T-helper 1 cell (primary cell): ENCODE measurements around the gene NKD1.

ENCODE experiments used
- DNase-seq, 5 donors: peaks; one replicate each; pipeline ENCODE4 v3.0.0-alpha.2; 2012 to 2020

Gene NKD1

DNA sequence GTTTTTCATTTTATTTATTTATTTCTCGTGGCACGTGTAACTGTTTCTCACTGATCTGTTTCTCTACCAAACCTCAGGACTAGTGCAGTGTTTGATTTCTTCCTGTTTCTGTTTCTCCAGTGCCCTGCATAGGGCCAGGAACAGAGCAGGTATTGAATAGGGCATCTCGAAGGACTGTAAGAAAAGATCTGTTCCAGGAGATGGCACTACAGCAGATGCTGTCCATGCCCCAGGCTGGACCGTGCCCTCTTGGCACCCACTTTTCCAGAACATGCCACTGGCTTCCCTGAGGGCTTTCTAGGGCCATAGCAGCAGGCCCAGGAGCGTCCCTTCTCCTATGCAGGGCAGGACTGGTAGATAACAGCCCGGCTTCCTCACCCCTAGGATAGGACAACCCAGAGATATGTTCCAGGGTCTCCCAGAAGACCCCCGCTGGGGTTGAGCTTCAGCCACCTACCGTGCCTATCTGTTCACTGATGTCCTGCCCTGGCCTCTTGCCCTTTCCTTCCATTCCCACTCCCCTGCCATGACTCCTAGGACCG, 128.6 kb downstream of the NKD1 start:
- DNase-seq: no peak

DNA sequence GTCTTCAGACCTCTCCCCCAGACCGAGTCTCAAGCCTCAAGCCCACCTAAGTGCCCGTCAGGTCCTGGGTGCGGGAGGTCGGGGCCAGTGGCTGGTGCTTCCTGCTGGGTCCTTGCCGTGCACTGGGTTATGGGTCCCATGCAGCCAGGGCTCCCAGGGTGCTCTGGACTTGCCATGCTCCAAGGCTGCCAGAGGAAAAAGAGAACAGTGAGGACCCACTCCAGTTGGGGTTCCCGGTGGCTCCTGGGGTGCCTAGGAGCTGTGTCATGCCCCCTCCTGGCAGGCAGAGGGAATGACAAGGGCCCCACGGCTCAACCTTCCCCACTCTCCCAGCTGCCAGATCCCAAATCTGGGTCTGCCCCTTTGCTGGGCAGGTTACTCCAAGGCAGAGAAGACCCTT, 129.2 kb downstream of the NKD1 start:
- DNase-seq: no peak

GRCh38 chr16:50678531-50678930, 130.3 kb downstream of the NKD1 start:
- no peak for DNase-seq

DNA sequence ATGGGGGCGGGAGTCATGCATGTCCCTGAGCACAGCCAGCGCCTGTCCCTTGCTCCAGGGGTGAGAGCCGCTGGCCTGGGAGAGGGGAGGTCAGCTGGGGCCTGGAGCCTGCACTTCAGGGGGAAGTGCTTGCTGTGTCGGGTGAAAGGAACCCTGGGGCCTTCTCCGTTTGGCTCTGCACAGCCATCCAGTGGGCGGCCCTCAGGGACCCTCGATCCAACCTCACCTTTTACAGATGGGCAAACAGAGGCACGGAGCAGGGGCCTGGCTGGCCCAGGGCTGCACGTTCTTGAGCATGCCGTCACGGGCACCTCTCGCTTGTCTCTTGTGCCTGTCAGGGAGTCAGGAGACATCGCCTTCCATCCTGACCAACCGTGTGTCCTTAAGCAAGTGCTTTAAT, 131.1 kb downstream of the NKD1 start:
- no peak for DNase-seq

- no peak for DNase-seq
Observed at GRCh38 chr16:50679676-50680555, 131.7 kb downstream of the NKD1 start.

GRCh38 chr16:50680556-50680893, 132.3 kb downstream of the NKD1 start:
- DNase-seq: no peak

DNA sequence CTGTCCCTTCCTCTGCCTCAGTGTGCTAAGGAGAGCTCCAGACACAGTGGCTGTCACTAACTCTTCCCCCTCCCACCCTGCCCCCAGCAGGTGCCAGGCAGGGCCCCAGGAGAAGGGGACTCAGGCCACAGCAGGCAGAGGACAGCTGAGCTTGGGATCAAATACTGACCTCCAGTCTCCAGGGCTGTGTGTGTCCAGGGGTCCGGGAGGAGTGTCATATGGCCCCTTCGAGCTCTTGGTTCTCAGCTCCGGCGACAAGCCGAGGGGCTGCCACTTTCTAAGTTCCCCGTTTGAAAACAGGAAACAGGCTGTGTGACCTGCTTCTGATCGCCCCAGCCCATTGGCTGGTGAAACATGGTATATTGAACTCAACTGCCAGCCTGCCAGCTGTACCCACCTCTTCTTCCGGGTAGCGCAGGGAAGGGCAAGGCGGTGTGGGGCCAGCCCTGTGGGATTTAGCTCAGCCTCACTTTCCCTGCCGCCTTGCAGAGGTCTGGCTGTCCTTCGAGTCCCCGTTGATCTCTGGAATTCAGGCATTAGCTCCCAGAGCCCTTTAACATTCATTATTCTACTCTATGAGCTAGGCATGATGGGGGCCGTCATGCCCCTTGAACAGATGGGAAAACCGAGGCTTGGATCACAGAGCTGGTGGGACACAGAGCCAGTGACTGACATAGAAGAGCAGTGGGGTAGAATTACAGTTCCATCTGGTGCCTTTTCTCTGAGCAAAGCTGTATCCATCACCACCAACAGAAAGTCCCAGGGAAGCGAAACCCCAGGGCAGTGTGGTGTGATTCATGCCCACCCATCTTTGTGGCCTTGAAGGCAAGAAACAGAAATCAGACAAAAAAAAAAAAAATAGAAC, 133.1 kb downstream of the NKD1 start, which contains the start of gene SNX20:
SNX20 (minus strand) TSS at position 292 of the 865 bp plus-strand sequence. CDS start 3,786 bp downstream, outside the sequence.
- DNase-seq: peak; percentile 38 to 87 (median 56)

- DNase-seq: peak in 3 of 5 donors; percentile 37 to 83 (median 41)
Observed at GRCh38 chr16:50683689-50684374, 135.6 kb downstream of the NKD1 start.

DNA sequence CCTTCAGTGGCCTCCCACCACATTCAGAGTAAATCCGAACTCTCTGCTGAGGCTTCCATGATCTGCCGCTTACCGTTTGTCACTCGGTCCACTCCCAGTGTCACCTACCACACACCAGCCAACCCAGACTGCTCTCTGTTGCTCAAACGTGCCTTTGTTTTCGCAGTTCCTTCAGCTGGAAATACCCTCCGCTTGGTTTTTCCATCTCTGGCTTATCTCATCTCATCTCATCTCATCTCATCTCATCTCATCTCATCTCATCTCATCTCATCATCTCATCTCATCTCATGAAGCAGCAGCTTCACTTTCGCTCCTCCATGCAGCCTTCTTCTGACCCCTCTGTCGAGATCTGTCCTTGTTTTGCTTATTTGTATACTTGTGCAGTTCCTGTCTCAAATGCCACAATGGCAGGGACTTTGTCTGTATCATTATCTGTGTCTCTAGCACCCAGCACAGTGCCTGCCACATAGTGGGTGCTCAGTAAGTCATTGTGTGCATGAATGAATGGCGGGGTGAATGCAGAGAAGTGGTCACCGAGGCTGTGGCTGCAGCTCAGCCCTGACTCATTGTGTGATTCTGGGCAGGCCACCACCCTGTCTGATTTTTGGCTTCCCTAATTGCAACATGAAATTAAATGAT, 136.7 kb downstream of the NKD1 start:
- DNase-seq: peak in 1 of 5 donors; percentile 55

DNA sequence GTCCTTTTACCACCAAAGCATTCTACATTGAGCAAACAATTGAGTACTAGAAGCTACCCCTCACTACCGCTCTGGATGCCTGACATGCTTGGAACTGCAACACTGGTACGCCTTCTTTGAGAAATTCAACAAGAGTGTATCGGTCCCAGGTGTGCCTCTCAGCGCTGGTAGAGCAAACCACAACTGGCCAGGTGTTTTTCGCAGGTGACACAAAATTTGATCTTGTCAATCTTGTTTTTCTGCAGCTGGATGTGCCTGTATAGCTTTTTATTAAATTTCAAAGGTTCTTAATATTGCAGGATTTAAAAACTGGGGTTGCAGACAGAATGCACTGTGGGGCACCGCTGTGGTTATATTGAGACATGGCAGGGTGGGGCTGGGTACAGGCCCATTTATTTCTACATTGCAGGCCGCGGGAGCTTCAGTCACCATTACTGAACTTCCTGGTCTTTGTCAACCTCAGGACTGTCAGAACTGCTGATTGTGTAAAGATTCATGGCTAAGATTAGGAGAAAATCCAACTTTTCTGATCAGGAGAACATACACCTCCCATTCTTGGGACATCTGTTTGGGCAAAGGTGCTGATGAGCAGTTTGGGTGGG, 137.4 kb downstream of the NKD1 start:
- no peak for DNase-seq

- no peak for DNase-seq
Observed at GRCh38 chr16:50688083-50688482, 139.9 kb downstream of the NKD1 start.

- peak in 1 of 5 donors; percentile 30 for DNase-seq
Observed at GRCh38 chr16:50688867-50689266, 140.7 kb downstream of the NKD1 start.

DNA sequence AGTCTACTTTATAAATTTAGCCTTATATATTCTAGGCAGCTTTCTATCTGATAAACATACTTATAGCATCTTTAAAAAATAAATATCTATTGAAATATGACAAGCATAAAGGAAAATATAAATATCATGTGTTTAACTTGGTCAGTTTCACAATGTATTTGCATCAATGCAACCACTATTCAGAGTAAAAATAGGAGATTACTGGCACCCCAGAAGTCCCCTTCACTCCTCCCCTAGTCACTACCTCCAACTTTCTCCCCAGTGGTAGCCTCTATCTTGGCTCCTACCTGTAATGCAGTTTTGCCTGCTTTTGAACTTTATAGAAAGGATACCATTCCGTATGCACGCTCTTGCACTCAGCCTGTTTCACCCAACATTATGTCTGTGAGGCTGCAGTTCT, 142.0 kb downstream of the NKD1 start:
- DNase-seq: no peak

DNA sequence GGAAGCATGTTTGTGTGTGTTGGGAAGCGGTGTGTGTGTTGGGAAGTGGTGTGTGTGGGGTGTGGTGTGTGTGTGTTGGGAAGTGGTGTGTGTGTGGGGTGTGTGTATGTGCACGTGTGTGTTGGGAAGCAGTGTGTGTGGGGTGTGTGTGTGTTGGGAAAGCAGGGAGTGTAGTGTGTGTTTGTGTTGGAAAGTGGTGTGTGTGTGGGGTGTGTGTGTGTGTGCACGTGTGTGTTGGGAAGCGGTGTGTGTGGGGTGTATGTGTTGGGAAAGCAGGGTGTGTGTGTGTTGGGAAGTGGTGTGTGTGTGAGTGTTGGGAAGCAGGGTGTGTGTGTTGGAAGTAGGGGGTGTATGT, 144.4 kb downstream of the NKD1 start:
- DNase-seq: no peak

DNA sequence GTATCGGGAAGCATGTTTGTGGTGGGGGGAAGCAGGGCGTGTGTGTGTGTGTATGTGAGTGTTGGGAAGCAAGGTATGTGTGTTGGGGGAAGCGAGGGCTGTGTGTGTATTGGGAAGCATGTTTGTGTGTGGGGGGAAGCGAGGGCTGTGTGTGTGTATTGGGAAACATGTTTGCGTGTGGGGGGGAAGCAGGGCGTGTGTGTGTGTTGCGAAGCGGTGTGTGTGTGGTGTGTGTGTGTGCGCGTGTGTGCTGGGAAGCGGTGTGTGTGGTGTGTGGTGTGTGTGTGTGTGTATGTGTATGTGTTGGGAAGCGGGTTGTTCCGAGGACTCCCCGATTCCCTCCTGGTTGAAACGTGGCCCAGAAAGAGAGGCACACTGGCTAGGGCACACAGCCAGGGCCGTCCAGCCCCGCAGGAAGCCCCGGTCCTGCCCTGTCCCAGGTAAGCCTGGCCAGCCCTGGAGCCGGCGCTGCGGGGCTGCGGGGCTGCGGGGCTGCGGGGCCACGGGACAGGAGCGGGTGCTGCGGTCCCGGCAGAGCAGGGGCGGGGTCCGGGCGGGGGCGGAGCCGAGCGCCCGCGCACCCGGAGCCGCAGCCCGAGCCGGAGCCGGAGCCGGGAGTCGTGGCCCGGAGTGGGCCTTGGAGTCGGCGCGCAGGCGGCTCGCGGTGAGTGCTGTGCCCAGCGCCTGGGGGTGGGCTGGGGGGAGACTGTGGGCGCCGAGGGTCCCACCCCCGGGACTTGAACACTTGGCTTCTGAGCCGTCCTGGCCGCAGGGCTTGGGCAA, 145.0 kb downstream of the NKD1 start, which contains the start of gene NOD2:
NOD2 (plus strand) TSS at position 608 of the 783 bp plus-strand sequence. CDS start 5,890 bp downstream, outside the sequence.
- DNase-seq: peak in 3 of 5 donors; percentile 30 to 47 (median 36)

DNA sequence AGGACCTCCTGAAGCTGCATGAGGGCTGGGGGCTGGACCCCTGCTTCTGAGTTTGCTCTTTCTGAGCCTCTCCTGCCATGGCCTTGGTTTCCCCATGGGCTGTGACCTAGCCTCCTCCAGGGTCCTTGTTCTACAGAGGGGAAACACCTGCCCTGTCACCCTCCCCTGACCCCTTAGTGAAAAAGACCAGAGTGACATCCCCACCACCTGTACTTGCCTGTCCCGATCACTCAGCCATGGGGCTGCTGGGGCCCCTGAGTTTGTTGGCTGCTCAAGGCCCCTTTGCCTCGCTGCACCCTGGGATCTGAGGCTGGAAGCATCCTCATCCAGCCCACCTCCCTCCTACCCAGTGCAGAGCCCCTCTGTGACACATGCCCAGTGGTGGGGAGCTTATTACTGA, 146.0 kb downstream of the NKD1 start:
- no peak for DNase-seq

- no peak for DNase-seq
Observed at GRCh38 chr16:50695017-50696000, 147.1 kb downstream of the NKD1 start.

GRCh38 chr16:50696126-50696525, 147.9 kb downstream of the NKD1 start:
- no peak for DNase-seq

DNA sequence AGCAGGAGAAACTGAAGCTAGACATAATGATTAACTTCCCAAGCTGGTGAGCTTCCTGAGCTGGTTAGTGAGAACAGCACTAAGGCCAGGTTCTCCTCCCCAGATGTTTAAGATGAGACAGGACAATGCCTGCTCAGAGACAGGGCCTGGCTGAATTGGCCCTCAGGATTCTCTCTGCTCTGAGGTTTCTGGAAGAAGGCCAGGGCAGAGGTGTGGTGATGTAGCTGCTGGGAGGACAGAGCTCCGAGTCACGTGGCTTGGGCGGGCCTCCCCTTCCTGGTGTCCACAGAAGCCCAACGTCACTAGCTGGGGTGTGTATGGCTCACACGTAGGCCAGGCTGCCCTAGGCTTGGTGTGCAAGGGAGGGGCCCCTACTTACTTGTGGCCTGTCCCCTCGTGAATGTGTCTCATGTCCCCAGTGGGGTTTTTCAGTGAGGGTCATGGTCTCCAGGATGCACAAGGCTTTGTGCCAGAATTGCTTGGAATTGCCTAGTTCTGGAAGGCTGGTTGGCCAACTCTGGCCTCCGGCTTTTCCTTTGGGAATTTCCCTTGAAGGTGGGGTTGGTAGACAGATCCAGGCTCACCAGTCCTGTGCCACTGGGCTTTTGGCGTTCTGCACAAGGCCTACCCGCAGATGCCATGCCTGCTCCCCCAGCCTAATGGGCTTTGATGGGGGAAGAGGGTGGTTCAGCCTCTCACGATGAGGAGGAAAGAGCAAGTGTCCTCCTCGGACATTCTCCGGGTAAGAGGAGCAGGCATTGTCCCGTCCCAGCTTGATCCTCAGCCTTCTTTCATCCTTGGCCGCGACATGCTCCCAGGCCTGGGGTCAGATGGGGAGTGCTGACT, 148.6 kb downstream of the NKD1 start:
- DNase-seq: peak; percentile 50 to 79 (median 59)
